Measurements from ENCODE around the gene GPR162. TPM values are rescaled to one million over a fixed set of nuclear protein-coding genes. Genes with fewer than 3 reads are reported as not detected.
A peak's percentile ranks its signal among the peaks of the same experiment; 100 is the strongest.

Gene GPR162
- total RNA-seq, 2 donors from 2014 or later, result 1.3 to 4.3 TPM

DNA sequence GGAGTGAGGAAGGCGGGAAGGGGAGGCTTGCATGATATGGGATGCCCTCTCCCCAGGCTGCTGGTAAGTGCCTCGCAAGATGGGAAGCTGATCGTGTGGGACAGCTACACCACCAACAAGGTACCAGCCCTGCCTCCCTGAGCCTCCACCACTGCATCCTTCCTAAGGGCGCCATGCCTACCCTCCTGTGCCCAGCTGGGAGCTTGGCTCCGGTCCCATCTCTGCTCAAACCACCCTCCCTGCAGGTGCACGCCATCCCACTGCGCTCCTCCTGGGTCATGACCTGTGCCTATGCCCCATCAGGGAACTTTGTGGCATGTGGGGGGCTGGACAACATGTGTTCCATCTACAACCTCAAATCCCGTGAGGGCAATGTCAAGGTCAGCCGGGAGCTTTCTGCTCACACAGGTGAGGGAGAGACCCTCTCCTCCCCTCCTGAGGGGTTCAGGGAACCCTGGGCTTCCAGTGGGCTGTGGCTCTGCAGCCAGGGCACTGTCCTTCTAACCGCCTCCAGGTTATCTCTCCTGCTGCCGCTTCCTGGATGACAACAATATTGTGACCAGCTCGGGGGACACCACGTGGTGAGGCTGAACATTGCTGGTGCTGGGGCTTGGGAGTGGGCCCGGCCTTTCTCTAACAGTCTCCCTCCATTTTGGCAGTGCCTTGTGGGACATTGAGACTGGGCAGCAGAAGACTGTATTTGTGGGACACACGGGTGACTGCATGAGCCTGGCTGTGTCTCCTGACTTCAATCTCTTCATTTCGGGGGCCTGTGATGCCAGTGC, 21.7 kb downstream of the GPR162 start:
- ATAC-seq (peak; percentile 54), DNase-seq (no peak)
- intact Hi-C loops (cut with DNase I, micrococcal nuclease), result no loop called here

DNA sequence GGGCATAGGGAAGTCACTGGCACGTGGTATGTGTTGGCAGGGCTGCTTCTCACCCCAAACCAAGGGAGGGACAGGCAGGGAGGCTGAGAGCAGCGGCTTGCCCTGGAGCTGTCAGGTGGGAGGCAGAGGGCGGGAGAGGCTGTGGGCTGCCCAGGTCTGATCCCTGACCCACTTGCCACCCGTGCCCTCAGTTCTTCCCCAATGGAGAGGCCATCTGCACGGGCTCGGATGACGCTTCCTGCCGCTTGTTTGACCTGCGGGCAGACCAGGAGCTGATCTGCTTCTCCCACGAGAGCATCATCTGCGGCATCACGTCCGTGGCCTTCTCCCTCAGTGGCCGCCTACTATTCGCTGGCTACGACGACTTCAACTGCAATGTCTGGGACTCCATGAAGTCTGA, 23.8 kb downstream of the GPR162 start:
- intact Hi-C loops (cut with DNase I, micrococcal nuclease), result no loop called here
- no peak for DNase-seq
- no peak for ATAC-seq

- no peak for ATAC-seq
- DNase-seq, result no peak
- intact Hi-C loops (cut with DNase I, micrococcal nuclease), result no loop called here
These were observed 24.8 kb downstream of the GPR162 start for GRCh38 chr12:6846316-6846869.

GRCh38 chr12:6847676-6848075, 26.1 kb downstream of the GPR162 start:
- ATAC-seq (no peak), DNase-seq (no peak)
- intact Hi-C loops (cut with DNase I, micrococcal nuclease), result no loop called here

DNA sequence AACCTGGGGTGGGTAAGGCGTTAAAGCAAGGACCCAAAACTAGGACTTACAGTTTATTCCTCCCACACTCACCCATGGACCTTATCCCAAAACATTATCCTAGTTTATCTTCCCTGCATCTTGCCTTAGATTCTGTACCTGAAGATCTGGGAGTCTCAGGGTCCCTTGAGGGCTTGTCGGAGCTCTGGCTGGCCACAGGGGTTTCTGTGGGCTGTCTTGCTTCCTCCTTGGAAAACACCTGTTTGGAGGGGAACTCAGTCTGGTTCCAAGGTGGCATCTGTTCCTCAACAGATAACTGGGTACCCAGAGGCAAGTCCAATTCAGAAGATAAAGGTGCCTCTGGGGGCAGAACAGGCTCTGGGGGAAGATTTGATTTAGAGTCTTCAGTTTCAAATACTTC, 27.8 kb downstream of the GPR162 start:
- DNase-seq (no peak), ATAC-seq (no peak)

DNA sequence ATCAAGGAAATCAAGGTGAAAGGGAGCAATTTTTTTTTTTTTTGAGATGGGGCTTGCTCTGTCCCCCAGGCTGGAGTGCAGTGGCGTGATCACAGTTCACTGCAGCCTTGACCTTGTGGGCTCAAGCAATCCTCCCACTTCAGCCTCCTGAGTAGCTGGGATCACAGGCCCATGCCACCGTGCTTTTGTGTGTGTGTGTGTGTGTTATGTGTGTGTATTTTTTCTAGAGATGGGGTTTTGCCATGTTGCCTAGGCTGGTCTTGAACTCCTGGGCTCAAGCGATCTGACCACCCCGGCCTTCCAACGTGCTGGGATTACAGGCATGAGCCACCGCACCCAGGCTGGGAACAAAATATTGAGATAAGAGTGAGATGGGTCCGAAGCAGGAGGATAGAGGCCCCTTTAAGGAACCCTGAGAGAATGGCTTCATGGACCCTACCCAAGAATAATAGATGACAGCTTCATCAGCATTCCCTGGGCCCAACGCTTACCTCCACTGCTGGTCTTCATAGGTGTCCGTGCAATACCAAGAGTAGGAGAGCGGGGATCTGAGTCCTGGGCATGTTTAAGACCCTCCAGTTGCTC, 28.4 kb downstream of the GPR162 start:
- no peak for DNase-seq
- no peak for ATAC-seq
- intact Hi-C loops (cut with DNase I, micrococcal nuclease), result no loop called here

More for the DNA sequence above, 27.8 kb downstream of the GPR162 start:
- intact Hi-C loops (cut with DNase I, micrococcal nuclease), result no loop called here

GRCh38 chr12:6850796-6851152, 29.2 kb downstream of the GPR162 start:
- no peak for DNase-seq
- peak; percentile 12 for ATAC-seq

DNA sequence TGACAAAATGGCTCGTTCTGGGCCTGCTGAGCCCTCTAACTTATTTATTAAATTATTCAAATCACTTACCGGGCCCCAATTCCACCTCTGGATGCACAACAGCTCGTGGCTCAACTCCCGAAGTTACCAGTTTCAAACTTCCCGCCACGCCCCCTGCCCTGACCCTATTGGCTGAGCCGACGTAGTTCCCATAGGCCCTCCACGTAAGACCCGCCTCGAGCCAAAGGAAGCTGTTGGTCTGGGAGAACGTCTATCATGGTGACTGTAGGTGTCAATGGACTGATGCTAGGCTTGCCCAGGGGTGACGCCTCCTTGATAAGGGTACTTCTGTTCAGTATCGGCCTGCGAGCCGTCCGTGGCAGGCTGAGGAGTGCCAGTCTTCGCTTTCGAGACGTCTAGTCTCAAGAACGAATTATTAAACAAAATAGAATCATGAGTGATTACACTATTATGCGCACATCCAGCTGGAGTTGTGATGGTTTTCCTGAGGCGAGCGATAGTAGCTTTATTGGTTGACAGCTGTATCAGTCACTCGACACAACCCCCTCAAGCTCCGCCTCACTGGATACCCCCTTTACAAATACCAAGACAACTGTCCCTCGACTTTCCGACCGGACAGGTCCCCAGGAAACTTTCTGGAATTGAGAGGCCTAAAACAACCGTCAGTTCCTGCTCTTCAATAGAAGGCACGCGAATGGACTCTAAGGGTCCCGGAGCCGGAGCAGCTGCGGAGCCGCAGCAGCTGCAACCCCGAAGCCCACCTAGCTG, 29.7 kb downstream of the GPR162 start, which contains the start of gene CDCA3:
Gene CDCA3, minus strand, starts transcription at position 134 of the 768 bp plus-strand sequence. CDS start 334 bp downstream, outside the sequence.
- DNase-seq, result peak; percentile 95 to 99
- peak; percentile 74 for ATAC-seq
- intact Hi-C loops (cut with DNase I, micrococcal nuclease), result no loop called here

More at GRCh38 chr12:6850796-6851152, 29.2 kb downstream of the GPR162 start:
- intact Hi-C loops (cut with DNase I, micrococcal nuclease), result no loop called here

GRCh38 chr12:6851921-6852650, 30.5 kb downstream of the GPR162 start, which contains the start of gene USP5:
TSS of gene USP5 (plus strand) at chr12:6852150. CDS start at chr12:6852180, 30 bp downstream.
- DNase-seq (peak; percentile 98 to 99), ATAC-seq (peak; percentile 80)
- intact Hi-C loops (cut with DNase I, micrococcal nuclease), result no loop called here

DNA sequence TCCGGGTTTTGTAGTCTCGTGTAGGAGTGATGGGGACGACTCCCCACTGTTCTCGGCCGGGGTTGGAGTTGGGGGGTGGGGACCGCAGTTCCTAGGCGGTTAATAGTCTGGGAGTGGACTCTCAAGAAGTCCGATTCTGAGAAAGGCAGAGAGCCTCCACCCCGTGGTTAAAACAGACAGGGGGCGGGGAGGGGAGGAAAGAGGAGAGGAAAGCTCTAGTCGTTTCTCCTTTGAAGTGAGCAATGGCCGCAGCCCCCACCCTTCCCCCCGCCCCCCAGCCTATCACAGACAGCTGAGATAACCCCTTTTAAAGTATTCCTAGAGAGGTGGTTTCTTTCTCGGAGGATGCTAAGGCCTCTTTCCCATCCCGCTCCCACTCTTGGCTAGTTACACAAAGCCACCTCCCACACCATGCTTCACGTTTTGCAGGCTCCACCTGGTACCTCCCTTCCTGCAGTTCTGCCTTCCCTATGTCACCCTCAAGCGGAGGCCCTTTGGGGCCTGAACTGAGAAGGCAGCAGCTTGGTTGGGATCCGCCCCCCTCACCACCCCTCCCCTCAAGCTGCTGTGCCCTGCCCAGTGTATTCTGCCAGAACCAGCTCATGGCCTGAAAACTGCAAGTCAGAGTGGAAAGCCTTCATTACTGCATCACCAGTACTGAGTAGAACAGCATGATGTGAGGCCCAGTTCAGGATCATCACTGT, 31.2 kb downstream of the GPR162 start:
- ATAC-seq, result no peak
- intact Hi-C loops (cut with DNase I, micrococcal nuclease), result no loop called here
- DNase-seq, result peak; percentile 52 to 66

DNA sequence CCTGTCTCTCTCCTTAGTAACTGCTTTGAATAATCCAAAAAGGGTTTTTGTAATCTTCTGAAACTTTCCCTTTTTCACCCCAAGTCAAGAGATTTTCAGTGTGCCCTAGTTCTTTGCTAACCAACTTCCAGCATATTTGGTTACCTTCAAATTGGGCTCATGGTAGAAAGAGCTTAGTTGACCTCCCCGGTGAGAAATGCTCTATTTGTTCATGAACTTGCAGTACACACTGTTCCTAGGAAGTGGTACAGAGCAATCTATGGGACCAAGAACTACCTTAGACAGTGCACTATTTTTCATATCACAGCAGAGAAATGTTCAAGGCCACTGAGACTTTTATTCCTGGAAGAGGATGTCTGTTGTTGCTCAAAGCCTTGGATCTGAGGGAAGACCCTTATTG, 32.0 kb downstream of the GPR162 start:
- intact Hi-C loops (cut with DNase I, micrococcal nuclease), result no loop called here
- DNase-seq (no peak), ATAC-seq (no peak)

DNA sequence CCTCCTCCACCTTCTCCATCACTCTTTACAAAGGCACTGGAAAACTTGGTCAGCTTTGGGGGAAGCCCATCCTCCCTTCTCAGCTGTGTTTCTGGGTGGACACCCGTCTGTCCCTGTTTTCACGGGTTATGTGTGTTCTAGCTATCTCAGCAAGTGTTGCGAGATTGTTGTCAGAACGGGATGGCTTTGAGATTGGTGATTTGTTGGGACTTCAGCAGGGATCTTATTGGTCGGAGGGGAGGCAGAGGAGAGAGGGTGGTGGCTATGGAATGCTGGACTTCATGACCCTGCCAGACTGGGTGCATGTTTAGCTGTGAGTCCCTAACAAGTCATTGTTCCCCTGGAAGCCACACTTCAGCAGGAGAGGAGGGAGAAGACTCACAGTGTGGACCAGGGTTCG, 32.4 kb downstream of the GPR162 start:
- intact Hi-C loops (cut with DNase I, micrococcal nuclease), result no loop called here
- ATAC-seq (no peak), DNase-seq (no peak)

GRCh38 chr12:6855322-6855721, 33.7 kb downstream of the GPR162 start:
- intact Hi-C loops (cut with DNase I, micrococcal nuclease), result no loop called here
- ATAC-seq (no peak), DNase-seq (no peak)

GRCh38 chr12:6858799-6859198, 37.2 kb downstream of the GPR162 start:
- DNase-seq (no peak), ATAC-seq (no peak)
- intact Hi-C loops (cut with DNase I, micrococcal nuclease), result no loop called here

DNA sequence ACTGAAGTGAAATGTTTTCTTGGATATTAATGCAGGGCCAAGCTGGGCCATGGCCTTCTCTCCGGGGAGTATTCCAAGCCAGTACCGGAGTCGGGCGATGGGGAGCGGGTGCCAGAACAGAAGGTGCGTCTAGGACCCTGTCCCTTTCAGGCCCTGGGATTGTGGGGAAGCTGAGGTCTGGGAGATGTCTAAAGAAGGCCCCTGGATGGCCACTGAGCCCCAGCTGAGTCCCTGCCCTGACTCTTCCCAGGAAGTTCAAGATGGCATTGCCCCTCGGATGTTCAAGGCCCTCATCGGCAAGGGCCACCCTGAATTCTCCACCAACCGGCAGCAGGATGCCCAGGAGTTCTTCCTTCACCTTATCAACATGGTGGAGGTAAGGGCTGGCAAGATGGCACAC, 38.5 kb downstream of the GPR162 start:
- ATAC-seq (no peak), DNase-seq (no peak)
- intact Hi-C loops (cut with DNase I, micrococcal nuclease), result no loop called here

GRCh38 chr12:6860942-6861341, 39.3 kb downstream of the GPR162 start:
- ATAC-seq (no peak), DNase-seq (no peak)
- intact Hi-C loops (cut with DNase I, micrococcal nuclease), result no loop called here

DNA sequence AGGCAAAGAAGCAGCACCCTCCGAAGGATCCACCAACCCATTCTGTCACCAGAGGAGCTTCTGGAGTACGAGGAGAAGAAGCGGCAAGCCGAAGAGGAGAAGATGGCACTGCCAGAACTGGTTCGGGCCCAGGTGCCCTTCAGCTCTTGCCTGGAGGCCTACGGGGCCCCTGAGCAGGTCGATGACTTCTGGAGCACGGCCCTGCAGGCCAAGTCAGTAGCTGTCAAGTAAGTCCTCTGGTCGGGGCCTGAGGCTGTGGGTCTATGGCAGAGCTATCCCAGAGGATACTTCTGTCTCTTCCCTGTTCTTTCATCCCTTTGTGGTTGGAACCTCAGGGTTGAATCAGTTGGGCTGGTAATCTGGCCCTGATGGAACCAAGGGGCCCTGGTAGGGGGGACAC, 39.8 kb downstream of the GPR162 start:
- no peak for DNase-seq
- ATAC-seq, result no peak
- intact Hi-C loops (cut with DNase I, micrococcal nuclease), result no loop called here

- ATAC-seq, result no peak
- intact Hi-C loops (cut with DNase I, micrococcal nuclease), result no loop called here
- DNase-seq, result no peak
These were observed 41.4 kb downstream of the GPR162 start for GRCh38 chr12:6863033-6863432.

All from left colon (tissue), 2 donors.